Neural cell (in vitro differentiated cells): ENCODE data around the gene SP6. TPM values are rescaled to one million over a fixed set of nuclear protein-coding genes. Genes with fewer than 3 reads are reported as not detected.

Experiments used
- H2AFZ ChIP-seq: fragments of 200-600, 300-800 bp; sonication (generic), shearing (Covaris generic); 2 replicates; pipeline ENCODE4 v1.6.0; 2014; ENCODE audit warnings: low read depth, mild to moderate bottlenecking, antibody characterized with exemption, low read length, moderate library complexity
- H3F3A ChIP-seq: fragments of 200-600 bp; shearing (Covaris generic); 2 replicates; pipeline ENCODE4 v1.6.1; 2016; ENCODE audit warnings: mild to moderate bottlenecking, moderate library complexity, mixed read lengths, antibody characterized with exemption, low read length; ENCODE audit not compliant: insufficient read depth, poor library complexity, severe bottlenecking
- H3K27ac ChIP-seq: fragments of 200-600, 300-800 bp; sonication (generic), shearing (Covaris generic); 2 replicates; pipeline ENCODE4 v1.5.1; 2014; ENCODE audit warnings: mild to moderate bottlenecking, low read length, moderate library complexity
- H3K27me3 ChIP-seq: fragments of 300-800, 200-600 bp; sonication (generic), shearing (Covaris generic); 2 replicates; pipeline ENCODE4 v1.6.0; 2014; ENCODE audit warnings: mild to moderate bottlenecking, low read depth, low read length, moderate library complexity; ENCODE audit not compliant: insufficient read depth
- H3K36me3 ChIP-seq: fragments of 300-800, 200-600 bp; sonication (generic), shearing (Covaris generic); 2 replicates; pipeline ENCODE4 v1.5.1; 2014; ENCODE audit warnings: mild to moderate bottlenecking, antibody characterized with exemption, low read length, moderate library complexity; ENCODE audit not compliant: insufficient read depth
- H3K4me2 ChIP-seq: fragments of 300-800, 200-600 bp; sonication (generic), shearing (Covaris generic); 2 replicates; pipeline ENCODE4 v1.6.0; 2014; ENCODE audit warnings: mild to moderate bottlenecking, low read length
- H3K4me3 ChIP-seq: fragments of 300-800, 200-600 bp; sonication (generic), shearing (Covaris generic); 2 replicates; pipeline ENCODE4 v1.5.1; 2014; ENCODE audit warnings: mild to moderate bottlenecking, low read length, moderate library complexity
- H3K79me2 ChIP-seq: fragments of 200-600 bp; shearing (Covaris generic); replicated peaks from 2 replicates; pipeline ENCODE4 v1.6.0; 2014; ENCODE audit warnings: mild to moderate bottlenecking, low read length, moderate library complexity; ENCODE audit not compliant: insufficient read depth
- H3K9ac ChIP-seq: fragments of 300-800, 200-600 bp; sonication (generic), shearing (Covaris generic); 2 replicates; pipeline ENCODE4 v1.6.1; 2016; ENCODE audit warnings: mild to moderate bottlenecking, low read length, mixed read lengths
- H3K9me2 ChIP-seq: fragments of 200-600 bp; shearing (Covaris generic); 2 replicates; pipeline ENCODE4 v1.6.1; 2016; ENCODE audit warnings: mild to moderate bottlenecking, low read length, mixed read lengths; ENCODE audit not compliant: insufficient read depth
- H3K9me3 ChIP-seq: fragments of 200-600, 300-800 bp; sonication (generic), shearing (Covaris generic); 2 replicates; pipeline ENCODE4 v1.6.1; 2016; ENCODE audit warnings: mild to moderate bottlenecking, mixed run types, low read length, moderate library complexity, mixed read lengths
- H4K20me1 ChIP-seq: fragments of 200-600 bp; shearing (Covaris generic); 2 replicates; pipeline ENCODE4 v1.6.1; 2016; ENCODE audit warnings: mild to moderate bottlenecking, mixed run types; ENCODE audit not compliant: insufficient read depth
- EP300 ChIP-seq: fragments of 450-650 bp; conservative IDR thresholded peaks from 2 replicates; pipeline ENCODE4 v1.6.1; 2014; ENCODE audit warnings: antibody characterized with exemption, mild to moderate bottlenecking, moderate library complexity; ENCODE audit not compliant: poor library complexity, severe bottlenecking
- EZH2 ChIP-seq: fragments of 200-600, 300-800 bp; shearing (Covaris generic), sonication (generic); IDR thresholded peaks from 2 replicates; pipeline ENCODE4 v1.6.1; 2014; ENCODE audit warnings: antibody characterized with exemption, low read length, borderline replicate concordance, mild to moderate bottlenecking; ENCODE audit not compliant: insufficient read depth, poor library complexity, severe bottlenecking
- MXI1 ChIP-seq: fragments of 450-650 bp; conservative IDR thresholded peaks from 2 replicates; pipeline ENCODE4 v1.6.1; 2014; ENCODE audit warnings: antibody characterized with exemption, mild to moderate bottlenecking; ENCODE audit not compliant: poor library complexity, severe bottlenecking
- POLR2AphosphoS5 ChIP-seq: IDR thresholded peaks from 2 replicates; pipeline ENCODE4 v1.6.1; 2012
- RAD21 ChIP-seq: fragments of 450-650 bp; conservative IDR thresholded peaks from 2 replicates; pipeline ENCODE4 v1.6.1; 2014; ENCODE audit warnings: antibody characterized with exemption, mild to moderate bottlenecking, moderate library complexity
- SMC3 ChIP-seq: fragments of 450-650 bp; conservative IDR thresholded peaks from 2 replicates; pipeline ENCODE4 v1.6.1; 2014; ENCODE audit warnings: antibody characterized with exemption, mild to moderate bottlenecking, moderate library complexity; ENCODE audit not compliant: poor library complexity
- TAF1 ChIP-seq: IDR thresholded peaks from 2 replicates; pipeline ENCODE4 v1.6.1; 2012; ENCODE audit warnings: low read depth
- polyA plus RNA-seq: library from polyadenylated mRNA; depleted of rRNA; stranded (reverse); fragments of >200 nt; gene quantifications from 2 replicates; pipeline ENCODE4 v1.2.3, GENCODE V29; 2014
- TF ChIP-seq, protein P1 (sequence below): IDR thresholded peaks from 2 replicates; pipeline ENCODE4 v1.6.1; 2012; ENCODE audit warnings: borderline replicate concordance
- TF ChIP-seq, protein P2 (sequence below): fragments of 450-650 bp; IDR thresholded peaks from 2 replicates; pipeline ENCODE4 v1.5.1; 2014; ENCODE audit warnings: antibody characterized with exemption, mild to moderate bottlenecking, moderate library complexity; ENCODE audit not compliant: poor library complexity, severe bottlenecking

The SP6 gene
- polyA plus RNA-seq, 1 donor from 2014 or later: 0.42 TPM

DNA sequence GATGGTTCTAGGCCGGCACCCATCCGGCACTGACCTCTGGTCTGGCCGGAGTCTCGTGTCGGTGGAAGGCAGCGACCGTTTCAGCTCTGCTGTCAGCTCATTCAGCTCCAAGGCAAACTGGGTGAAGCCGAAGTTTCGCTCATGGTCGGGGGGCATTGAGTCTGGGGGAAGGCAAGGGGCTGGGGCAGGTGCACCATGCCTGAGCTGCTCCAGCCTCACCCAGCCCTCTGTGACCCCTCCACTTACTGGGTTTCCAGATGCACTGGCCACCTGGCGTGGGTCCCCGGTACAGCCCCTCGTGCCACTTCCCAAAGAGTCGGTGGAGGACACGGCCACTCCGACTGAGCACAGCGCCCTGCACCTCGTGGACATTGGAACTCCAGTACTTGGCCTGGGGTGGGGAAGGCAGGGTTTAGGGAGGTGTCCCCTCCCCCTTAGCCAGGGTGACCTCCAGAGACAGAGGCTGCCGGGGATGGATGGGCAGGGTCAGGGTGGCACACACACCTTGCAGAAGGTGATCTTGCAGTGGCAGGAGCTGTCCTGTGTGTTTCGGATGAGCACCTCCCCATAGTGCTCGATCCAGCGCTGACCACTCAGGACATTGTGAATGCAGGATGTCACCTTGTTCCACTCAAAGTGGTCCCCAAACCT lies 42.0 kb downstream of the SP6 start:
- H2AFZ ChIP-seq: no peak overlapping the region
- H3K36me3 ChIP-seq: no peaks in the 10 kb centered on the region
- H3K9me2 ChIP-seq: no peaks in the 10 kb centered on the region
- no peak overlapping the region for H3K4me2 ChIP-seq
- H3K27me3 ChIP-seq: no peaks in the 10 kb centered on the region
- H3K4me3 ChIP-seq: no peak overlapping the region
- no peaks in the 10 kb centered on the region for H3F3A ChIP-seq
- H3K9me3 ChIP-seq: no peaks in the 10 kb centered on the region
- H3K79me2 ChIP-seq: no peaks in the 10 kb centered on the region
- TF ChIP-seq MXI1 (no peak), EZH2 (no peak), RAD21 (no peak), POLR2AphosphoS5 (no peak), TAF1 (no peak), SMC3 (no peak), EP300 (no peak)
- TF ChIP-seq, protein P1, sequence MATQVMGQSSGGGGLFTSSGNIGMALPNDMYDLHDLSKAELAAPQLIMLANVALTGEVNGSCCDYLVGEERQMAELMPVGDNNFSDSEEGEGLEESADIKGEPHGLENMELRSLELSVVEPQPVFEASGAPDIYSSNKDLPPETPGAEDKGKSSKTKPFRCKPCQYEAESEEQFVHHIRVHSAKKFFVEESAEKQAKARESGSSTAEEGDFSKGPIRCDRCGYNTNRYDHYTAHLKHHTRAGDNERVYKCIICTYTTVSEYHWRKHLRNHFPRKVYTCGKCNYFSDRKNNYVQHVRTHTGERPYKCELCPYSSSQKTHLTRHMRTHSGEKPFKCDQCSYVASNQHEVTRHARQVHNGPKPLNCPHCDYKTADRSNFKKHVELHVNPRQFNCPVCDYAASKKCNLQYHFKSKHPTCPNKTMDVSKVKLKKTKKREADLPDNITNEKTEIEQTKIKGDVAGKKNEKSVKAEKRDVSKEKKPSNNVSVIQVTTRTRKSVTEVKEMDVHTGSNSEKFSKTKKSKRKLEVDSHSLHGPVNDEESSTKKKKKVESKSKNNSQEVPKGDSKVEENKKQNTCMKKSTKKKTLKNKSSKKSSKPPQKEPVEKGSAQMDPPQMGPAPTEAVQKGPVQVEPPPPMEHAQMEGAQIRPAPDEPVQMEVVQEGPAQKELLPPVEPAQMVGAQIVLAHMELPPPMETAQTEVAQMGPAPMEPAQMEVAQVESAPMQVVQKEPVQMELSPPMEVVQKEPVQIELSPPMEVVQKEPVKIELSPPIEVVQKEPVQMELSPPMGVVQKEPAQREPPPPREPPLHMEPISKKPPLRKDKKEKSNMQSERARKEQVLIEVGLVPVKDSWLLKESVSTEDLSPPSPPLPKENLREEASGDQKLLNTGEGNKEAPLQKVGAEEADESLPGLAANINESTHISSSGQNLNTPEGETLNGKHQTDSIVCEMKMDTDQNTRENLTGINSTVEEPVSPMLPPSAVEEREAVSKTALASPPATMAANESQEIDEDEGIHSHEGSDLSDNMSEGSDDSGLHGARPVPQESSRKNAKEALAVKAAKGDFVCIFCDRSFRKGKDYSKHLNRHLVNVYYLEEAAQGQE: no peak
- TF ChIP-seq, protein P2, sequence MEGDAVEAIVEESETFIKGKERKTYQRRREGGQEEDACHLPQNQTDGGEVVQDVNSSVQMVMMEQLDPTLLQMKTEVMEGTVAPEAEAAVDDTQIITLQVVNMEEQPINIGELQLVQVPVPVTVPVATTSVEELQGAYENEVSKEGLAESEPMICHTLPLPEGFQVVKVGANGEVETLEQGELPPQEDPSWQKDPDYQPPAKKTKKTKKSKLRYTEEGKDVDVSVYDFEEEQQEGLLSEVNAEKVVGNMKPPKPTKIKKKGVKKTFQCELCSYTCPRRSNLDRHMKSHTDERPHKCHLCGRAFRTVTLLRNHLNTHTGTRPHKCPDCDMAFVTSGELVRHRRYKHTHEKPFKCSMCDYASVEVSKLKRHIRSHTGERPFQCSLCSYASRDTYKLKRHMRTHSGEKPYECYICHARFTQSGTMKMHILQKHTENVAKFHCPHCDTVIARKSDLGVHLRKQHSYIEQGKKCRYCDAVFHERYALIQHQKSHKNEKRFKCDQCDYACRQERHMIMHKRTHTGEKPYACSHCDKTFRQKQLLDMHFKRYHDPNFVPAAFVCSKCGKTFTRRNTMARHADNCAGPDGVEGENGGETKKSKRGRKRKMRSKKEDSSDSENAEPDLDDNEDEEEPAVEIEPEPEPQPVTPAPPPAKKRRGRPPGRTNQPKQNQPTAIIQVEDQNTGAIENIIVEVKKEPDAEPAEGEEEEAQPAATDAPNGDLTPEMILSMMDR: no peak
- no peak overlapping the region for H3K9ac ChIP-seq
- H3K27ac ChIP-seq: no peak overlapping the region
- H4K20me1 ChIP-seq: no peaks in the 10 kb centered on the region

DNA sequence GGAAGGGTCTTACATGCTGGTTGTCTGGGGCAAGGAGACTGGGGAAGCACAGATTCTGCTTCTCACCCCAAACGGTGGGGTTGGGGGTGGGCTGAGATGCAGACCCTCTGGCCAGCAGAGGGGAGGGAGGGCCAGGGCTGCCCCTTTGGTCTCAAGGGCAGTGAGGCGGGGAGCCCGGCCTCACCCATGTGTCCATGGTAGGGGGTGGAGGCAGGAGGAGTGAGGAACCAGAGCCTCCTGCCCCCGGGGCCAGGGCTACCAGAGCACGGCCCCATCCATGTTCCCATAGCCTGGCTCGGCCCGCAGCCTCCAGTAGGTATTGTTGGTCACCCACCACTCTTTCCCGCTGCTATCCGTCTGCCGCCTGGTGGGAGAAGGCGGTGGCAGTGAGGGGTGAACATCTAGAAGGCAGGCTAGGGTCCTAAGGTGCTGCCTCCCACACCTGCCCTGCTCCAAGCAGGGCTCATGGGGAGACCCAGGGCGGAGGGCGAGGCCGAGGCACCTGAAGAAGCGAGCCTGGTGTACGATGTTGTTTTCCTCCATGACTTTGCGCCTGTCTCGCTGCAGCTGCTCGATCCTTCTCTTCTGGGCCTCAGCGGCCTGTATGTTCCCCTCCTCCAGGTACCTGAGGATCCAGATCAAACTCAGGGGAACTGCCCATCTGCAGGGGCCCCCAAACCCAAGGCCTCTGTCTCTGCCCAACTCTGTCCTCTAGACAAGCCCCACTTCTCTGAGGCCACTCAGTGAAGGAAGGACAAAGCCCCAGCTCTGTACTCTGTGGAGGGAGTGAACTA lies 42.7 kb downstream of the SP6 start:
- Histone ChIP-seq H3K36me3 (no peaks in the 10 kb centered on the region), H3K4me3 (no peak overlapping the region), H3K9ac (no peak overlapping the region), H3K27me3 (no peaks in the 10 kb centered on the region), H2AFZ (no peak overlapping the region), H3K27ac (no peak overlapping the region), H3K79me2 (no peaks in the 10 kb centered on the region), H3K9me3 (no peaks in the 10 kb centered on the region), H3F3A (no peaks in the 10 kb centered on the region), H3K4me2 (no peak overlapping the region), H4K20me1 (no peaks in the 10 kb centered on the region), H3K9me2 (no peaks in the 10 kb centered on the region)
- no peak for TF ChIP-seq TAF1
- TF ChIP-seq SMC3: no peak
- TF ChIP-seq MXI1: no peak
- TF ChIP-seq, protein P2: no peak
- TF ChIP-seq, protein P1: no peak
- no peak for TF ChIP-seq POLR2AphosphoS5
- no peak for TF ChIP-seq RAD21
- TF ChIP-seq EP300: no peak
- TF ChIP-seq EZH2: no peak
